ENCODE data around the gene RSPO1.

GRCh38 chr1:37574834-37575480, 59.7 kb downstream of the RSPO1 start:
- TF ChIP-seq, protein P1, sequence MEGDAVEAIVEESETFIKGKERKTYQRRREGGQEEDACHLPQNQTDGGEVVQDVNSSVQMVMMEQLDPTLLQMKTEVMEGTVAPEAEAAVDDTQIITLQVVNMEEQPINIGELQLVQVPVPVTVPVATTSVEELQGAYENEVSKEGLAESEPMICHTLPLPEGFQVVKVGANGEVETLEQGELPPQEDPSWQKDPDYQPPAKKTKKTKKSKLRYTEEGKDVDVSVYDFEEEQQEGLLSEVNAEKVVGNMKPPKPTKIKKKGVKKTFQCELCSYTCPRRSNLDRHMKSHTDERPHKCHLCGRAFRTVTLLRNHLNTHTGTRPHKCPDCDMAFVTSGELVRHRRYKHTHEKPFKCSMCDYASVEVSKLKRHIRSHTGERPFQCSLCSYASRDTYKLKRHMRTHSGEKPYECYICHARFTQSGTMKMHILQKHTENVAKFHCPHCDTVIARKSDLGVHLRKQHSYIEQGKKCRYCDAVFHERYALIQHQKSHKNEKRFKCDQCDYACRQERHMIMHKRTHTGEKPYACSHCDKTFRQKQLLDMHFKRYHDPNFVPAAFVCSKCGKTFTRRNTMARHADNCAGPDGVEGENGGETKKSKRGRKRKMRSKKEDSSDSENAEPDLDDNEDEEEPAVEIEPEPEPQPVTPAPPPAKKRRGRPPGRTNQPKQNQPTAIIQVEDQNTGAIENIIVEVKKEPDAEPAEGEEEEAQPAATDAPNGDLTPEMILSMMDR (IDR thresholded peaks at IDR 0.05): no peak
- TF ChIP-seq POLR2AphosphoS5 (IDR thresholded peaks at IDR 0.05; ENCODE audit: low read depth, low read length) (no peak), REST (IDR thresholded peaks at IDR 0.05; ENCODE audit: insufficient read depth in 1 of 2, low read depth in 2 of 2, low read length in 1 of 2) (no peak)

All from Panc1 (cell line).